ENCODE results near the gene UNC13D.
"Not testable (repeated sequence)": the region's sequence is repeated elsewhere in the genome, so short reads cannot be mapped to it uniquely, and the experiment has no call there.

GRCh38 chr17:75868730-75869281 is 24.6 kb upstream of the UNC13D start:
- TF ChIP-seq POLR2A (IDR thresholded peaks at IDR 0.05; ENCODE audit: low read depth, low read length); POLR2AphosphoS5 (IDR thresholded peaks at IDR 0.05; ENCODE audit: low read depth, low read length); PAX5 (IDR thresholded peaks at IDR 0.05; ENCODE audit: insufficient read depth, low read length, severe bottlenecking); POU2F2 (IDR thresholded peaks at IDR 0.05; ENCODE audit: low read depth, low read length); TAF1 (IDR thresholded peaks at IDR 0.05; ENCODE audit: low read depth, low read length); SPI1 (IDR thresholded peaks at IDR 0.05; ENCODE audit: low read depth, low read length): not testable (repeated sequence)
